Esophagus muscularis mucosa (tissue), 4 donors: Measurements from ENCODE around the gene KCNG1.

Experiments
- EP300 ChIP-seq: sonication (generic); formaldehyde crosslinking; IDR thresholded peaks from one replicate; pipeline ENCODE4 v1.6.1; 2017; ENCODE audit warnings: antibody characterized with exemption
- POLR2A ChIP-seq: fragments of 450-650 bp; IDR thresholded peaks from one replicate; pipeline ENCODE4 v1.6.1; 2017; ENCODE audit warnings: antibody characterized with exemption, moderate library complexity, mild to moderate bottlenecking, low read depth
- POLR2AphosphoS5 ChIP-seq, 2 donors: sonication (generic); formaldehyde crosslinking; IDR thresholded peaks; one replicate each; pipeline ENCODE4 v1.6.1; 2017; ENCODE audit warnings: antibody characterized with exemption in 2 of 2
- TF ChIP-seq, protein P1 (sequence below), 3 experiments: fragments of 200-600 bp in 2 of 3; fragments of 450-650 bp in 1 of 3; sonication (generic) in 2 of 3; IDR thresholded peaks; one replicate each; pipeline ENCODE4 v1.5.1; 2017 to 2019; ENCODE audit warnings: antibody characterized with exemption in 3 of 3, mild to moderate bottlenecking in 2 of 3, moderate library complexity in 1 of 3

DNA sequence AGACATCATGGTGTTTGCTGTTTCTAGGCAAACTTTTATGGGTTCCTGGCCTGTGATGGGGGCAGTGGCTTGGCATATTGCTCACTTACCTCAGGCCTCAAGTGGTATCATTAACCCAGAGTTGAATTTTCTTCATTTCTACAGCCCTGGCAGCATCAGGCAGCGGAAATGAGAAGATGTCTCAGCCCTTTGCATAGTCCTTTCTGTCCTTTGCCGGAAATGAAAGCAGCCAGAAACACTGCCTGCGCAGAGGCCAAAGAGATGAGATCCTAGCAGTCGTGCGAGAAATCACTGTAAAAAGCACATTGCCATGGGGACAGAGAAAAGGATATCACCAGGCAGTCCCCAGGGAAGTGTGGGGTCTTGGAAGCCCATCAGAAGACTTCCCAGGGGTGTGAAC lies 37.4 kb upstream of the KCNG1 start:
- TF ChIP-seq, protein P1, sequence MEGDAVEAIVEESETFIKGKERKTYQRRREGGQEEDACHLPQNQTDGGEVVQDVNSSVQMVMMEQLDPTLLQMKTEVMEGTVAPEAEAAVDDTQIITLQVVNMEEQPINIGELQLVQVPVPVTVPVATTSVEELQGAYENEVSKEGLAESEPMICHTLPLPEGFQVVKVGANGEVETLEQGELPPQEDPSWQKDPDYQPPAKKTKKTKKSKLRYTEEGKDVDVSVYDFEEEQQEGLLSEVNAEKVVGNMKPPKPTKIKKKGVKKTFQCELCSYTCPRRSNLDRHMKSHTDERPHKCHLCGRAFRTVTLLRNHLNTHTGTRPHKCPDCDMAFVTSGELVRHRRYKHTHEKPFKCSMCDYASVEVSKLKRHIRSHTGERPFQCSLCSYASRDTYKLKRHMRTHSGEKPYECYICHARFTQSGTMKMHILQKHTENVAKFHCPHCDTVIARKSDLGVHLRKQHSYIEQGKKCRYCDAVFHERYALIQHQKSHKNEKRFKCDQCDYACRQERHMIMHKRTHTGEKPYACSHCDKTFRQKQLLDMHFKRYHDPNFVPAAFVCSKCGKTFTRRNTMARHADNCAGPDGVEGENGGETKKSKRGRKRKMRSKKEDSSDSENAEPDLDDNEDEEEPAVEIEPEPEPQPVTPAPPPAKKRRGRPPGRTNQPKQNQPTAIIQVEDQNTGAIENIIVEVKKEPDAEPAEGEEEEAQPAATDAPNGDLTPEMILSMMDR (IDR thresholded peaks at IDR 0.05): no peak
- TF ChIP-seq POLR2AphosphoS5 (IDR thresholded peaks at IDR 0.05) (no peak), POLR2A (no peak), EP300 (no peak)
